ENCODE results near the gene PTP4A1.

The PTP4A1 gene

DNA sequence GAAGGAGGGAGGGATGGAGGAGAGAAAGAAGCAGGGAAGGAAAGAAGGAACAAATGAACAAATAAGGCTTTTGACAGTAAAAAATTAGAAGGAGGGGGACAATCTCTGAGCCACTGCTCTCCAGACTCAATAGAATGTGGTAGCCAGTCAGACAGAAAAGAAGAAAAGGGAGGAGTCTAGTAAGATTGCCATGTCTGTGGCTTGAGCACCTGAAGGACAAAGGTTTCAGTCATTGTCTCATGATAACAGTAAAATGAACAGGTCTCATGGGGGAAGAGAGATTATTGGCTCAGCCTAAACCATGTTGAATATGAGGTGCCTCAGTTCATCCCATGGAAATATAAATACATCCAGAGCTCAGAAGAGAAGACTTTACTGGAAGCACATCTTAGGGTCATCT, 14.0 kb upstream of the PTP4A1 start:
- no peak for DNase-seq

DNA sequence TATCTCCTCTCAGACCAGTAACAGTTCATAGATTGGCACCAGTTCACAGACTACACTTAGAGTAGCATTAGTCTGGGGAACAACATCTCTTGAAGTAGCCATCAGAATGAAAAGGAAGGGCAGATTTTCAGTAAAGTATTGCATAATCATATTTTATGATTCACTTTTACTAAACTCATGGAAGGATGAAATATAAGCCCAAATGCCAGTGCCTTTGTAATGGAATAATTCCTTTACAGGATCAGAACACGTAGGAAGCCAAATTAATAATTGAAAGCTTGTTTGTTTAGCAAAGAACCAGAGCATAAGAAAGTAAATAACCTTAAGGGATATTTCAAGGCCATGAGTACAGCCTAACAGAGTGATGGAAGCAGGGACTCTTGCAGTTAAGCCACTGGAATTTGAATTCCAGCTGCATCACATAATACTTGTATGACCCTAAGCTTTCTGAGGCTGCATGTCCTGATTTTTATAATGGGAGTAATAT, 11.4 kb upstream of the PTP4A1 start:
- no peak for DNase-seq

DNA sequence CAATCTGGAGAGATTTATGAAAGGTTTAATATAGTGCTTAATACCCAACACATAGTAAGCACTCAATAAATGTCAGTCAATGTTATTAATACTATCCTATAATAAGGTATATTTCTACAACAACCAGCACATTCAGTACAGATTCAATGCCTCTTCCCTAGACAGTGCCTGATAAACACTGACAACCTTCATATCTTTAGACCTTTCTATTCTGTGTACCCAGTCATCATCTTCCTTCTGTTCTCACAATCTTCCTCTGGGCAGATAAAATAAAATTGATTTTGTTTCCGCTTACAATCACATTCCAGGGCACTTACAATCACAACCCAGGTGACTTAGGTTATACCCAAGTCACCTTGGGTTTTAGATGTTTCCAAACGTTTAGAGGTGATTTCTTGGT, 11.0 kb upstream of the PTP4A1 start:
- no peak for DNase-seq

DNA sequence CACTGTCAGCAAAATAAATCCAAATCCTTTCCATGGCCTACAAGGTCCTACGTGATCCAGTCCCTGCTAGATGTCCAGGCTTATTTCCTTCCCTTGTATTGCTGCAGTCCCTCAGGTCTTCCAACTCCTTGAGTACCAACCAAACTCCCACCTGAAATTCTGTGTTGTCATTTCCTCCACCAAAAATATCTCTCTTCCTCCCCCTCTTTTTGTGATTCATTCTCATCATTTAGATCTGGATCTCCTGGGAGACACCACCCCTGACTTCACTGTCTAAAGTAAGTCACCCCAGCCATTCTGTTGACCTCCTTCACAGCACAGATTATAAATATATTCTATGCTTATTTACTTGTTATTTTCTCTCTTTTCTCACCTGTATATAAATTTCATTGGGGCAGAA, 9.0 kb upstream of the PTP4A1 start:
- DNase-seq = no peak

- DNase-seq = no peak
Measured at GRCh38 chr6:63565058-63565726, 7.1 kb upstream of the PTP4A1 start.

- no peak for DNase-seq
Measured at GRCh38 chr6:63565727-63566596, 6.3 kb upstream of the PTP4A1 start.

- DNase-seq = no peak
Measured at GRCh38 chr6:63567966-63568365, 4.3 kb upstream of the PTP4A1 start.

DNA sequence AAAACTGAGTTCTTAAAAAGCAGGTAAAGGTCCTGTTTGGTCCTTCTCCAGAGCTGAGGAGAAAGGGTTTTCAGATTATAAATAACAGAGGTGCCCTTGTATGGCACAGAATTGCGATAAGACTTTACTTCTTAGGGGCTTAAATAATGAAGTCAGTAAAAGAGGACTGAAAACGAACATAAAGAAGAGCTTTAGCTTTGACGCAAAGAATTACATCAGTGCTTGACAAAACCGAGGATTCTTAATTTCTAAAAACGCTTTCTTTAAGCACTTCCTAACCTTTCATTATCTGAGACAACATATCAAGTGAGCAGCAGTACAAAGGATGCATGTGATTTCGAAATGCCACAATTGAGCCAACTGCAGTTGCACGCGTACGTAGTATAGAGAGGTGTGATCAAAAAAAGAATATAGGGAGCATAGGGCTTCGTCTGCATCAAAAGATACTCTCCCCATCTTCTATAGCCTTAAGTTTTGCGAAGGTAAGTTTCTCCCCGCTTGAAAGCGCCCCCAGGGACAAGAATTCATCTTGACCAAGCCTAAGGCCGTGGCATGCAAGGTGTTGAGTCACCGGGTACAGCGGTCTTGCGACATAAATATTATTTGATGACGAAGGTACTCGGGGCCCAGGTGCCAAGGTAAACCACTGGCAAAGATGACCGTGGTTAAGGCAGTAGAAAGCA, 778 bp upstream of the PTP4A1 start:
- no peak for DNase-seq

DNA sequence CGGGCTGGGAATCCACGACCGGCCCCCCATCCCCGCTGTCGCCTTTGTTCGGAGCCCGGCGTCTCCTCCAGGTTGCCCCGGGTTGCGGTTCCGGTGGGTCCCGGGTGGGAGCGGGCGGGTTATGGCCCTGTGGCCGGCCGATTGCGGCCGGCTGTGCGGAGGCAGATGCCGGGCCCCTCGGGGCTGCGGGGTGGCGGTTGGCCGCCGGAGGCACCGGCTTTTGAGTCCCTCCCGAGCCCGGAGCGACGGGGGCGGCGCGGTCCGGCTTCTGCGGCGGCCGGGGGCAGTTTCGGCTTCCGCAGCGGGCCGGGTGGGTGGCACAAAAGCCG, 431 bp downstream of the PTP4A1 start:
- no peak for DNase-seq

DNA sequence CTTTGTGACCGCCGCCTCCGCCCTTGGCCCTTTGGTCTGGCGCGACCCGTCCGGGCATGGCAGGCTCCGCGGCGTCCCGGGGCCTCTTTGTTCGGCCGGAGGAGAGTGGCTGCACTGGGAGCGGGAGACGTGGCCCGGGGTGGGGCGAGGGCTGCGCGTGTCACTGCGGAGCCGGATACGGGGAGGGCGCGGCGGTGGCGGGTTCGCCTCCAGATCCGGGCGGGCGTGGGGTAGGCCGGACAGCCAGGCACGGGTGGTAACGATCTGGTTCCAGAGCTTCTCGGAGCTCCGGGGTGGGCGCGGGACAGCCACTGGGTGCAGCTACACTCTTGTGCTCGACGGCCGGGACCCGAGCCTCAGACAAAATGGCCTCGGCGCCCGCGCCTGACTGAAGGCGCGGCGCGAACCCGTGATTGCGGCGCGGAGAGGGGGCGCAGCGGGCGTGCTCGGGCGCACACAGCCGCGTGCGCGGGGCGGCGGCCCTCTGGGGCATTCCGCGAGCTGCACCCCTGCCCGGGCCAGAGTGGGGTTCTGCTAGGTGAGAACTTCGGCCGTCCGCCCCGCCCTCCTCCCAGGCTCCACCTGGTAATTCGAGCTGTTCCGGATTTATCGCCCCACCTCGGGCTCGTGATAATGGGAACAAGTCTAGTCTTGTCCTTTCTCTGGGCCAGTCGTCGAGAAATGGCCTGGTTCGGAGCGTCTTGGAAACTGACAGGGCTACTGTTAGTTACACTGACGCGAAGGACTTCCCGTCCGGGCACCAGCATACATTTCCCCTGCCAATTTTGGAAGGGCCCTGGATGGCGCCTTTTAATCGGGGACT, 1.0 kb downstream of the PTP4A1 start:
- peak; percentile 72 for DNase-seq

DNA sequence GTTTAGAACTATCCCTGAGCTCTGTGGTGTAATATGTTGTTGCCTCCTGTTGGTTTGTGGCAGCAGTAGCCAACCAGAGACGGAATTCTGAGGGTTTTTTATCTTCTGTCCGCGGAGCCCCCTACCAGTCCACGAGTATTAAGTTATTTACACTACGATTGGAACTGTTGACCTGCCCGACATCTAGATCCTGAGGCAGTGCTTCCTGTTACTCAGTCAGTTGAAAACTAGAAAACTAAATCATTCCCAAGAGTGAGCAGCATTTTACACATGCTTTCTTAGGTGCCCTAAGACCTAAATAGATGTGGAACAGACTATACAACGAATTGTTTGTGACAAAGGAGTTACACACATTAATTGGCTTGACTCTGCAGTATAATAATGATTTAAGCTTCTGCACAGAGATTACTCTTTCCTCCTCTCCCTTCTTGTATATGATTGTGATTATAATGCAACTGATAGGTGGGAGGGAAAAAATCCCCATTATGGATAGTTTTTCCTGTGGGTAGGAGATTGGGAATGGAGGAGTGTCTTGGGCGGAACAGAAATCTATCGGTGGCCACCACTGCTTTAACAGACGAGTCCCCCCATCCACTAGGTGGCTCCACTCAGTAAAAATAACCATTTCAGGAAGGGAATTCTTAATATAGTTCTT, 1.7 kb downstream of the PTP4A1 start:
- DNase-seq = peak; percentile 67

GRCh38 chr6:63574554-63574900, 2.2 kb downstream of the PTP4A1 start:
- no peak for DNase-seq

DNA sequence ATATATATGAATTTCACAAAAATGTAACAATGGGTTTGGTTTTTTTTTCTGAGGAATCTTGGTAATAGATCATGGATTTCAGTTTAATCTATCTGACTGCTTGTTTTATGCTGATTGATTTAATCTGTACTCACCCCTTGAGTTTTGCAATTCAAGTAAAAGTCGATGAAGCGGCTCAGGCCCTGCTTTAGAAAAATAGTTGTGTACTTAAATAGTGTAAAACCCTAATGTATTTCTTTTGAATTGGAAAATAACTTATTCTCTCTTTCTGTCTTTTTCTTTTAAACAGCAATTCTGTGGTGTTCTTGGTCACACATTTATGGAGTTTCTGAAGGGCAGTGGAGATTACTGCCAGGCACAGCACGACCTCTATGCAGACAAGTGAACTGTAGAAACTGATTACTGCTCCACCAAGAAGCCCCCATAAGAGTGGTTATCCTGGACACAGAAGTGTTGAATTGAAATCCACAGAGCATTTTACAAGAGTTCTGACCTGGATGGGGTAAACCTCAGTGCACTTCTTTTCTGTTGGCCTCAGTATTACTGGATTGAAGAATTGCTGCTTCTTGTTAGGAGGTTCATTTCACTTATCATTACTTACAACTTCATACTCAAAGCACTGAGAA, 4.0 kb downstream of the PTP4A1 start:
- DNase-seq = no peak

DNA sequence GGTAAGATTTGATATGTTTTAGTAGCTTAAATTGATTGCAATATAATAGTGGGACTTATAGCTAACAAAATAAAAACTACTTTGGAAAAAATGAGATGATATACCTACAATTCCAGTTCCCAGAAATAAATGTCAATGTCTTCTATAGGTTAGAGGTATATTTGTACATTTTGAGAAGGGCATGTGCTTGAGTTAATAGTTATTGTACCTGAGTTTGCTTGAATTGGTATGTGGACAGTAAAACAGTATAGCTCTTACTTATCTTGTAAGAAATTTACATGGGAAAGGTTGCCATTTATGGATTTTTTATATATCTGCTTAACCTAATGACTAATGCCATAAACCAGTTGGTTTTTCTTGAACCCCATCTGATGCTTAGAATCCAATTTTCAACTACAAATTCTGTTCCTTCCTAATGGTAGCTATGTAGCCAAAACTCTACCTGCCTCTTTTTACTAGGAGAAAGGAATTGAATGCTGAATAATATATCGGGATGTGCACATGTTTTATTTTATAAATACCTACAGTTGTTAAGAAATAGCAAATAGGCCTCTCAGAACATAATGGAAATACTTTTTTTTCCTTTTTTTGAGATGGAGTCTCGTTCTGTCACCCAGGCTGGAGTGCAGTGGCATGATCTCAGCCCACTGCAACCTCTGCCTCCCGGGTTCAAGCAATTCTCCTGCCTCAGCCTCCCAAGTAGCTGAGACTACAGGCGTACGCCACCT, 4.9 kb downstream of the PTP4A1 start:
- DNase-seq = no peak

DNA sequence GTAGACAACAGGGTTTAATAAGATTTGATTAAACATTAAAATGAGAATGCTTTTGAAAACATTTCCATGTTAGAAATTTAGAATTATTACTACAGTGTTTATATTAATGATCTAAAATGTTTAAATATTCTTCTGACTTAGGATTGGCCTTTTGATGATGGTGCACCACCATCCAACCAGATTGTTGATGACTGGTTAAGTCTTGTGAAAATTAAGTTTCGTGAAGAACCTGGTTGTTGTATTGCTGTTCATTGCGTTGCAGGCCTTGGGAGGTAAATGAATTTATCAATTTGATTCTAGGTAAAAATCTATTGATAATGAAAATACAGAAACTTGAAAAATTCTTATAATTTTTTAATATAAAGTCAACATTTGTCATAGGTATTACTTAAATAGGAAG, 6.5 kb downstream of the PTP4A1 start:
- DNase-seq = no peak

GRCh38 chr6:63579937-63580703, 7.8 kb downstream of the PTP4A1 start:
- no peak for DNase-seq

DNA sequence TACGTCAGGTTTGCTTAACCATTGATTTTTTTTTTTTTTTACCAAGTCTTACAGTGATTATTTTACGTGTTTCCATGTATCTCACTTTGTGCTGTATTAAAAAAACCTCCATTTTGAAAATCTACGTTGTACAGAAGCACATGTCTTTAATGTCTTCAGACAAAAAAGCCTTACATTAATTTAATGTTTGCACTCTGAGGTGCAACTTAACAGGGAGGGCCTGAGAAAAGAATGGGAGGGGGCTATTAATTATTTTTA, 8.4 kb downstream of the PTP4A1 start:
- DNase-seq = no peak

GRCh38 chr6:63581355-63582013, 9.2 kb downstream of the PTP4A1 start:
- DNase-seq = no peak

DNA sequence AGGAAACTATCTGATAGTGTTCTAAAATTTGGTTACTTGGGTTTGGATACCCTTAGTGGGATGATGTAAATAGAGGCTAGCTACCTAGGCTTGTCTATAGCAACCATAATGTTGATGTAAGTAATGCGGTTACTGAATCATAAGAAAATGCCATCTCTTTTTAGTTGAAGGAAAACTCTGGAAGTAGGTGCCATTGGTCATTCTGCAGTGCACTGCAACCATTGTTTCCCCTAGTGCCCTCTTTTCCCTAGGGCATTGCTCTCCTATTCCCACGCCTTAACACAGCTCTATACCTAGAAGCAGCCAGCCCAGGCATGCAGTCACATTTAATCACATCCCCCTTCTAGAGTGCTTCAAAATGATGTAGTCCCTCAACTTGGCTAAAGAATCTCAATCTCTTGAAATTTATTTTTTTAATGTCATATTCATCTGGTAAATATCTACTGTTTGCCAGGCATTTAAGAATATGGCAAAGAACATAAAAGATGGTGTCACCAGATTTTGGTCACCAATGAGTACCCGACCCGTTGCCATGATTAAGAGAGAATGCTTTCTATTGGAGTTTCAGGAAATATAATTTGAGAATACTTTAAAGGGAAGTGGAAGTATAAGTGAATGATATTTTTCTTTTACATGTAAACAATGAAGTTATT, 10.4 kb downstream of the PTP4A1 start:
- DNase-seq = no peak

- DNase-seq = no peak
Measured at GRCh38 chr6:63584125-63584514, 11.8 kb downstream of the PTP4A1 start.
